ENCODE measurements around the gene RPLP2. TPM values are rescaled to one million over a fixed set of nuclear protein-coding genes. Genes with fewer than 3 reads are reported as not detected.

Gene RPLP2
- polyA plus RNA-seq, 1 of the 3 experiments (the other 2 are of a cell fraction) = 799 TPM

GRCh38 chr11:783581-784015, 26.2 kb upstream of the RPLP2 start:
- H3K9me2 ChIP-seq = no peaks in the 10 kb centered on the region
- peak overlapping the region; percentile 4 to 75; a peak in 3 of 4 replicates for H3K27ac ChIP-seq (ENCODE audit: low read depth in 2 of 2, low read length in 1 of 2)
- no peaks in the 10 kb centered on the region for H3K9me3 ChIP-seq
- H3K4me3 ChIP-seq (ENCODE audit: low read depth in 2 of 2, low read length in 1 of 2) = peak overlapping the region in 1 of 2 experiments; percentile 17; a peak in 1 of 4 replicates
- peak; percentile 91 for DNase-seq
- H2AFZ ChIP-seq (ENCODE audit: low read depth) = no peak overlapping the region
- peaks cover 12% of the 10 kb centered on the region for H3K79me2 ChIP-seq (ENCODE audit: insufficient read depth)
- H3K4me1 ChIP-seq (ENCODE audit: control insufficient read depth in 1 of 2, insufficient read depth in 2 of 2, low read depth in 1 of 2, low read length in 1 of 2) = peaks cover 9 to 10% of the 10 kb centered on the region in 2 experiments; a peak in 3 of 4 replicates
- peak overlapping the region; percentile 23; the same call in 1 of the 2 replicates for H3K9ac ChIP-seq
- ChIA-PET CTCF (interaction anchor here (0.6 to 3.3 kb wide), 22 partner anchors 10 to 276 kb away, joined by 3 to 43 read pairs (median 4); partner anchors contain the start of genes CRACR2B, PIDD1, SLC25A22 and TALDO1), POLR2A (no interaction called here)
- WGBS (ENCODE audit: low lambda C conversion rate) = 29% methylated on average over 24 of the region's 24 CpGs
- H3K4me2 ChIP-seq = peak overlapping the region; percentile 41
- H3K36me3 ChIP-seq (replicated peaks in 1 of 2; ENCODE audit: control insufficient read depth in 1 of 2, insufficient read depth in 2 of 2, low read length in 1 of 2) = peaks cover 0 to 7% of the 10 kb centered on the region in 2 experiments
- H3F3A ChIP-seq (replicated peaks; ENCODE audit: insufficient read depth) = peaks cover 17% of the 10 kb centered on the region
- H3K27me3 ChIP-seq (ENCODE audit: insufficient read depth) = no peaks in the 10 kb centered on the region
- no peaks in the 10 kb centered on the region for H4K20me1 ChIP-seq (ENCODE audit: insufficient read depth)
- TF ChIP-seq, protein P1, sequence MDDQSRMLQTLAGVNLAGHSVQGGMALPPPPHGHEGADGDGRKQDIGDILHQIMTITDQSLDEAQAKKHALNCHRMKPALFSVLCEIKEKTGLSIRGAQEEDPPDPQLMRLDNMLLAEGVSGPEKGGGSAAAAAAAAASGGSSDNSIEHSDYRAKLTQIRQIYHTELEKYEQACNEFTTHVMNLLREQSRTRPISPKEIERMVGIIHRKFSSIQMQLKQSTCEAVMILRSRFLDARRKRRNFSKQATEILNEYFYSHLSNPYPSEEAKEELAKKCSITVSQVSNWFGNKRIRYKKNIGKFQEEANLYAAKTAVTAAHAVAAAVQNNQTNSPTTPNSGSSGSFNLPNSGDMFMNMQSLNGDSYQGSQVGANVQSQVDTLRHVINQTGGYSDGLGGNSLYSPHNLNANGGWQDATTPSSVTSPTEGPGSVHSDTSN (IDR thresholded peaks at IDR 0.05) = peak; percentile 12; the same call in 1 of the 2 replicates
- TF ChIP-seq TEAD4 (IDR thresholded peaks at IDR 0.05; ENCODE audit: borderline replicate concordance, insufficient read depth) (no peak), EP300 (IDR thresholded peaks at IDR 0.05; ENCODE audit: borderline replicate concordance in 1 of 2, low read depth in 1 of 2, low read length in 1 of 2) (peak in 1 of 2 experiments; percentile 29; a peak in 1 of 4 replicates), FOXJ3 (CRISPR knock-in tag; IDR thresholded peaks at IDR 0.05) (no peak), RAD21 (IDR thresholded peaks at IDR 0.05; ENCODE audit: low read length) (peak; percentile 62), TCF12 (IDR thresholded peaks at IDR 0.05) (peak; percentile 52; the same call in 1 of the 2 replicates), FOSL2 (IDR thresholded peaks at IDR 0.05; ENCODE audit: borderline replicate concordance, low read depth) (no peak), CHD2 (IDR thresholded peaks at IDR 0.05; ENCODE audit: low read length, partially characterized antibody) (peak; percentile 51), MXI1 (IDR thresholded peaks at IDR 0.05; ENCODE audit: low read depth, low read length) (peak; percentile 60), SIN3A (IDR thresholded peaks at IDR 0.05; ENCODE audit: borderline replicate concordance, low read depth, low read length) (no peak), MEF2A (IDR thresholded peaks at IDR 0.05; ENCODE audit: borderline replicate concordance, low read depth) (no peak), USF1 (IDR thresholded peaks at IDR 0.05; ENCODE audit: borderline replicate concordance, low read depth) (no peak), TAF1 (IDR thresholded peaks at IDR 0.05; ENCODE audit: borderline replicate concordance, low read depth, low read length) (peak; percentile 17; the same call in 1 of the 2 replicates), GATA2 (CRISPR knock-in tag; IDR thresholded peaks at IDR 0.05) (no peak), GABPA (IDR thresholded peaks at IDR 0.05; ENCODE audit: low read depth) (no peak), YY1 (IDR thresholded peaks at IDR 0.05; ENCODE audit: low read depth) (no peak), RFX5 (IDR thresholded peaks at IDR 0.05; ENCODE audit: low read length) (no peak), POLR2AphosphoS5 (IDR thresholded peaks at IDR 0.05; ENCODE audit: low read depth, low read length) (peak; percentile 32; the same call in 1 of the 2 replicates), CTCF (IDR thresholded peaks at IDR 0.05) (peak; percentile 84), JUND (IDR thresholded peaks at IDR 0.05) (no peak), EZH2phosphoT487 (IDR thresholded peaks at IDR 0.05; ENCODE audit: borderline replicate concordance, low read depth) (no peak)
- TF ChIP-seq, protein P2, sequence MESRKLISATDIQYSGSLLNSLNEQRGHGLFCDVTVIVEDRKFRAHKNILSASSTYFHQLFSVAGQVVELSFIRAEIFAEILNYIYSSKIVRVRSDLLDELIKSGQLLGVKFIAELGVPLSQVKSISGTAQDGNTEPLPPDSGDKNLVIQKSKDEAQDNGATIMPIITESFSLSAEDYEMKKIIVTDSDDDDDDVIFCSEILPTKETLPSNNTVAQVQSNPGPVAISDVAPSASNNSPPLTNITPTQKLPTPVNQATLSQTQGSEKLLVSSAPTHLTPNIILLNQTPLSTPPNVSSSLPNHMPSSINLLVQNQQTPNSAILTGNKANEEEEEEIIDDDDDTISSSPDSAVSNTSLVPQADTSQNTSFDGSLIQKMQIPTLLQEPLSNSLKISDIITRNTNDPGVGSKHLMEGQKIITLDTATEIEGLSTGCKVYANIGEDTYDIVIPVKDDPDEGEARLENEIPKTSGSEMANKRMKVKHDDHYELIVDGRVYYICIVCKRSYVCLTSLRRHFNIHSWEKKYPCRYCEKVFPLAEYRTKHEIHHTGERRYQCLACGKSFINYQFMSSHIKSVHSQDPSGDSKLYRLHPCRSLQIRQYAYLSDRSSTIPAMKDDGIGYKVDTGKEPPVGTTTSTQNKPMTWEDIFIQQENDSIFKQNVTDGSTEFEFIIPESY (IDR thresholded peaks at IDR 0.05; ENCODE audit: borderline replicate concordance, low read depth) = no peak
- TF ChIP-seq, protein P3, sequence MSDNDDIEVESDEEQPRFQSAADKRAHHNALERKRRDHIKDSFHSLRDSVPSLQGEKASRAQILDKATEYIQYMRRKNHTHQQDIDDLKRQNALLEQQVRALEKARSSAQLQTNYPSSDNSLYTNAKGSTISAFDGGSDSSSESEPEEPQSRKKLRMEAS (IDR thresholded peaks at IDR 0.05; ENCODE audit: low read depth) = peak; percentile 77; the same call in 1 of the 2 replicates
- TF ChIP-seq, protein P4, sequence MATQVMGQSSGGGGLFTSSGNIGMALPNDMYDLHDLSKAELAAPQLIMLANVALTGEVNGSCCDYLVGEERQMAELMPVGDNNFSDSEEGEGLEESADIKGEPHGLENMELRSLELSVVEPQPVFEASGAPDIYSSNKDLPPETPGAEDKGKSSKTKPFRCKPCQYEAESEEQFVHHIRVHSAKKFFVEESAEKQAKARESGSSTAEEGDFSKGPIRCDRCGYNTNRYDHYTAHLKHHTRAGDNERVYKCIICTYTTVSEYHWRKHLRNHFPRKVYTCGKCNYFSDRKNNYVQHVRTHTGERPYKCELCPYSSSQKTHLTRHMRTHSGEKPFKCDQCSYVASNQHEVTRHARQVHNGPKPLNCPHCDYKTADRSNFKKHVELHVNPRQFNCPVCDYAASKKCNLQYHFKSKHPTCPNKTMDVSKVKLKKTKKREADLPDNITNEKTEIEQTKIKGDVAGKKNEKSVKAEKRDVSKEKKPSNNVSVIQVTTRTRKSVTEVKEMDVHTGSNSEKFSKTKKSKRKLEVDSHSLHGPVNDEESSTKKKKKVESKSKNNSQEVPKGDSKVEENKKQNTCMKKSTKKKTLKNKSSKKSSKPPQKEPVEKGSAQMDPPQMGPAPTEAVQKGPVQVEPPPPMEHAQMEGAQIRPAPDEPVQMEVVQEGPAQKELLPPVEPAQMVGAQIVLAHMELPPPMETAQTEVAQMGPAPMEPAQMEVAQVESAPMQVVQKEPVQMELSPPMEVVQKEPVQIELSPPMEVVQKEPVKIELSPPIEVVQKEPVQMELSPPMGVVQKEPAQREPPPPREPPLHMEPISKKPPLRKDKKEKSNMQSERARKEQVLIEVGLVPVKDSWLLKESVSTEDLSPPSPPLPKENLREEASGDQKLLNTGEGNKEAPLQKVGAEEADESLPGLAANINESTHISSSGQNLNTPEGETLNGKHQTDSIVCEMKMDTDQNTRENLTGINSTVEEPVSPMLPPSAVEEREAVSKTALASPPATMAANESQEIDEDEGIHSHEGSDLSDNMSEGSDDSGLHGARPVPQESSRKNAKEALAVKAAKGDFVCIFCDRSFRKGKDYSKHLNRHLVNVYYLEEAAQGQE (IDR thresholded peaks at IDR 0.05; ENCODE audit: low read depth, low read length) = 0 out of 2 replicates have a peak, but pooled peaks have one; percentile 12
